Left cardiac atrium (tissue), 4 donors: Measurements from ENCODE around the gene COL8A2. TPM values are rescaled to one million over a fixed set of nuclear protein-coding genes. Genes with fewer than 3 reads are reported as not detected.

Experiments used
- ATAC-seq, 2 donors: fragments of 200-7000 bp; cut with Tn5 transposase; one replicate each; pipeline ENCODE4 v1.9.1; 2020; ENCODE audit warnings: mild to moderate bottlenecking in 2 of 2, moderate library complexity in 2 of 2
- DNase-seq: peaks from one replicate; pipeline ENCODE4 v3.0.0-alpha.2; 2020
- intact Hi-C, 2 donors: fragments of 100-400 bp; cut with DNase I; formaldehyde crosslinking; loops; one replicate each; pipeline versions ENCODE4 v1.14.1 to v1.15.1; 2022 to 2023
- total RNA-seq, 2 donors: library from RNA; stranded (reverse); fragmentation: NEBNext Ultra II Directional; extraction: Animal tissue kit (Norgen Biotek cat#: 25700); gene quantifications; one replicate each; pipeline ENCODE4 v1.2.1, GENCODE V29; 2021
- donor health status: DM: no; HTN: yes; CAD: no.
- donor health status: DM: no; HTN: yes; CAD: no; lungs with severe emphysema.
- donor health status: DM: yes; HTN: yes; CAD: no.
- donor health status: Dilated cardiomyopathy.

COL8A2 gene
- total RNA-seq, 2 donors from 2014 or later, result 3.8 to 4.2 TPM

GRCh38 chr1:36149237-36149972 lies 24.4 kb upstream of the COL8A2 start, which contains the start of gene TRAPPC3:
Gene TRAPPC3 (minus strand): TSS chr1:36149486. CDS start chr1:36149378, 108 bp downstream.
- ATAC-seq, result peak; percentile 92 to 93
- intact Hi-C loops, result loop anchor here in 1 of 2 donors (1.0 to 5.0 kb wide), 2 partner anchors 39 to 273 kb away; no protein-coding TSS in a partner anchor

GRCh38 chr1:36148821-36149236 lies 23.8 kb upstream of the COL8A2 start:
- intact Hi-C loops, result loop anchor here in 1 of 2 donors (1.0 to 5.0 kb wide), 2 partner anchors 39 to 273 kb away; no protein-coding TSS in a partner anchor
- ATAC-seq, result no peak
- DNase-seq, result no peak

More at GRCh38 chr1:36149237-36149972, 24.4 kb upstream of the COL8A2 start, which contains the start of gene TRAPPC3:
- DNase-seq, result peak; percentile 100

GRCh38 chr1:36144413-36144812 lies 19.4 kb upstream of the COL8A2 start:
- ATAC-seq (no peak), DNase-seq (no peak)
- intact Hi-C loops, result no loop called here

GRCh38 chr1:36143424-36143823 lies 18.4 kb upstream of the COL8A2 start:
- ATAC-seq (no peak), DNase-seq (no peak)
- intact Hi-C loops, result no loop called here

GRCh38 chr1:36142121-36142520 lies 17.1 kb upstream of the COL8A2 start:
- DNase-seq (no peak), ATAC-seq (peak; percentile 17 to 60)
- intact Hi-C loops, result no loop called here

- ATAC-seq, result no peak
- intact Hi-C loops, result no loop called here
- DNase-seq, result no peak
Observed at GRCh38 chr1:36139521-36139920, 14.5 kb upstream of the COL8A2 start.

- ATAC-seq (no peak), DNase-seq (no peak)
- intact Hi-C loops, result no loop called here
Observed at GRCh38 chr1:36137776-36138175, 12.8 kb upstream of the COL8A2 start.

- no peak for DNase-seq
- no peak for ATAC-seq
- intact Hi-C loops, result no loop called here
Observed at GRCh38 chr1:36137226-36137625, 12.2 kb upstream of the COL8A2 start.

- DNase-seq, result peak; percentile 67
Observed at GRCh38 chr1:36136535-36136934, 11.5 kb upstream of the COL8A2 start.

GRCh38 chr1:36135796-36136195 lies 10.8 kb upstream of the COL8A2 start:
- ATAC-seq (no peak), DNase-seq (no peak)
- intact Hi-C loops, result loop anchor here in 1 of 2 donors (2.0 kb wide), 1 partner anchor 35 kb away; no protein-coding TSS in a partner anchor

More at GRCh38 chr1:36136535-36136934, 11.5 kb upstream of the COL8A2 start:
- intact Hi-C loops, result no loop called here
- ATAC-seq, result peak; percentile 63 to 73

- ATAC-seq, result no peak
- no peak for DNase-seq
- intact Hi-C loops, result loop anchor here in 1 of 2 donors (2.0 kb wide), 1 partner anchor 34 kb away; no protein-coding TSS in a partner anchor
Observed at GRCh38 chr1:36135330-36135667, 10.3 kb upstream of the COL8A2 start.

- intact Hi-C loops, result loop anchor here in 1 of 2 donors (2.0 kb wide), 1 partner anchor 34 kb away; no protein-coding TSS in a partner anchor
- DNase-seq, result peak; percentile 61
- peak; percentile 65 to 75 for ATAC-seq
Observed at GRCh38 chr1:36134505-36135329, 9.7 kb upstream of the COL8A2 start.

- DNase-seq, result no peak
- ATAC-seq, result no peak
- intact Hi-C loops, result loop anchor here in 1 of 2 donors (2.0 kb wide), 1 partner anchor 33 kb away; no protein-coding TSS in a partner anchor
Observed at GRCh38 chr1:36134031-36134430, 9.0 kb upstream of the COL8A2 start.

- peak; percentile 79 for DNase-seq
- intact Hi-C loops, result no loop called here
- peak in 1 of 2 donors; percentile 84 for ATAC-seq
Observed at GRCh38 chr1:36133484-36133883, 8.5 kb upstream of the COL8A2 start.

- intact Hi-C loops, result no loop called here
- DNase-seq (no peak), ATAC-seq (no peak)
Observed at GRCh38 chr1:36132029-36132428, 7.0 kb upstream of the COL8A2 start.

GRCh38 chr1:36128905-36129206 lies 3.8 kb upstream of the COL8A2 start:
- intact Hi-C loops, result no loop called here
- ATAC-seq, result no peak
- no peak for DNase-seq

- no peak for DNase-seq
- intact Hi-C loops, result no loop called here
- no peak for ATAC-seq
Observed at GRCh38 chr1:36128126-36128904, 3.3 kb upstream of the COL8A2 start.

- intact Hi-C loops, result no loop called here
- DNase-seq (no peak), ATAC-seq (no peak)
Observed at GRCh38 chr1:36126797-36127500, 1.9 kb upstream of the COL8A2 start.
